ENCODE data around the gene OR2J2.
"Not testable (repeated sequence)": the region's sequence is repeated elsewhere in the genome, so short reads cannot be mapped to it uniquely, and the experiment has no call there.

OR2J2 gene

GRCh38 chr6:29170607-29171006 is at the start of gene OR2J2:
TSS of gene OR2J2 (plus strand) at chr6:29170907. CDS start at chr6:29173636, 2,729 bp downstream.
- DNase-seq (ENCODE audit: low read depth); H3K4me3 ChIP-seq (ENCODE audit: control insufficient read depth, low read depth, low read length): not testable (repeated sequence)

GRCh38 chr6:29129326-29130012 is 41.2 kb upstream of the OR2J2 start:
- no peak for DNase-seq (ENCODE audit: low read depth)
- TF ChIP-seq CTCF (IDR thresholded peaks at IDR 0.05; ENCODE audit: control insufficient read depth, insufficient read depth, low read depth, low read length, missing control alignments), result no peak
- H3K4me3 ChIP-seq (ENCODE audit: control insufficient read depth, low read depth, low read length), result no peak overlapping the region

- DNase-seq (ENCODE audit: low read depth), result no peak
- TF ChIP-seq CTCF (IDR thresholded peaks at IDR 0.05; ENCODE audit: control insufficient read depth, insufficient read depth, low read depth, low read length, missing control alignments), result no peak
- no peak overlapping the region for H3K4me3 ChIP-seq (ENCODE audit: control insufficient read depth, low read depth, low read length)
These were observed 40.1 kb upstream of the OR2J2 start for GRCh38 chr6:29130644-29131043.

GRCh38 chr6:29131691-29132090 is 39.0 kb upstream of the OR2J2 start:
- no peak for TF ChIP-seq CTCF (IDR thresholded peaks at IDR 0.05; ENCODE audit: control insufficient read depth, insufficient read depth, low read depth, low read length, missing control alignments)
- DNase-seq (ENCODE audit: low read depth), result no peak
- H3K4me3 ChIP-seq (ENCODE audit: control insufficient read depth, low read depth, low read length), result no peak overlapping the region

- TF ChIP-seq CTCF (IDR thresholded peaks at IDR 0.05; ENCODE audit: control insufficient read depth, insufficient read depth, low read depth, low read length, missing control alignments), result no peak
- no peak overlapping the region for H3K4me3 ChIP-seq (ENCODE audit: control insufficient read depth, low read depth, low read length)
- DNase-seq (ENCODE audit: low read depth), result no peak
These were observed 33.0 kb upstream of the OR2J2 start for GRCh38 chr6:29137724-29138123.

- DNase-seq (ENCODE audit: low read depth), result no peak
These were observed 29.1 kb upstream of the OR2J2 start for GRCh38 chr6:29141606-29142005.

GRCh38 chr6:29142309-29142708 is 28.4 kb upstream of the OR2J2 start:
- no peak for TF ChIP-seq CTCF (IDR thresholded peaks at IDR 0.05; ENCODE audit: control insufficient read depth, insufficient read depth, low read depth, low read length, missing control alignments)
- no peak for DNase-seq (ENCODE audit: low read depth)
- no peak overlapping the region for H3K4me3 ChIP-seq (ENCODE audit: control insufficient read depth, low read depth, low read length)

More at GRCh38 chr6:29141606-29142005, 29.1 kb upstream of the OR2J2 start:
- H3K4me3 ChIP-seq (ENCODE audit: control insufficient read depth, low read depth, low read length), result no peak overlapping the region
- no peak for TF ChIP-seq CTCF (IDR thresholded peaks at IDR 0.05; ENCODE audit: control insufficient read depth, insufficient read depth, low read depth, low read length, missing control alignments)

Measured in AG09309 (cell line).